Sigmoid colon (tissue), 7 donors: ENCODE results near the gene CTAG1B. TPM values are rescaled to one million over a fixed set of nuclear protein-coding genes. Genes with fewer than 3 reads are reported as not detected.
"Not testable (repeated sequence)": the region's sequence is repeated elsewhere in the genome, so short reads cannot be mapped to it uniquely, and the experiment has no call there.

ENCODE experiments used
- DNase-seq: peaks from one replicate; pipeline ENCODE4 v3.0.0-alpha.2; 2019
- H3K27ac ChIP-seq, 4 donors: fragments of 200-600 bp; sonication (generic); one replicate each; pipeline ENCODE4 v1.5.1; 2016 to 2019; ENCODE audit warnings: mild to moderate bottlenecking in 1 of 4
- H3K27me3 ChIP-seq, 3 donors: fragments of 200-600 bp; sonication (generic); one replicate each; pipeline ENCODE4 v1.5.1; 2019; ENCODE audit warnings: mild to moderate bottlenecking in 1 of 3
- H3K36me3 ChIP-seq, 4 donors: fragments of 200-600 bp; sonication (generic); one replicate each; pipeline ENCODE4 v1.5.1; 2016 to 2019
- H3K4me1 ChIP-seq, 4 donors: fragments of 200-600 bp; sonication (generic); one replicate each; pipeline ENCODE4 v1.5.1; 2017 to 2019
- H3K4me3 ChIP-seq, 4 donors: fragments of 200-600 bp; sonication (generic); one replicate each; pipeline ENCODE4 v1.5.1; 2017 to 2019; ENCODE audit warnings: mild to moderate bottlenecking in 2 of 4, moderate library complexity in 1 of 4
- H3K9me3 ChIP-seq, 4 donors: fragments of 200-600 bp in 3 of 4; sonication (generic) in 3 of 4; one replicate each; pipeline versions ENCODE4 v1.5.1 to v1.6.1; 2013 to 2019
- WGBS, 2 donors: extraction: QIAGEN DNeasy Blood & Tissue Kit; methylation state at CpG; one replicate each; pipeline ENCODE4 v1.1.7; 2013; 5-methylcytosine and 5-hydroxymethylcytosine counted together
- intact Hi-C: fragments of 100-400 bp; cut with DNase I; formaldehyde crosslinking; loops from one replicate; pipeline ENCODE4 v1.15.1; 2023
- polyA plus RNA-seq, 3 donors: library from polyadenylated mRNA; stranded (reverse); fragments of 200-250 nt; gene quantifications; one replicate each; pipeline ENCODE4 v1.2.3, GENCODE V29; 2013
- small RNA-seq, 3 donors: library from RNA; depleted of rRNA; stranded (forward); fragments of <200 nt; gene quantifications; one replicate each; pipeline ENCODE3, GENCODE V24; 2016
- total RNA-seq, 4 donors: library from RNA; depleted of rRNA; stranded (reverse); fragments of >200 nt; gene quantifications; one replicate each; pipeline ENCODE4 v1.1.0, GENCODE V29; 2016
- donor health status: healthy with polysubstance abuse.
- donor health status: Bipolar disorder and iron deficiency.
- donor health status: healthy.

Gene CTAG1B
- total and polyA plus RNA-seq, 7 donors, result not detected

- H3K4me3 ChIP-seq, H3K27me3 ChIP-seq, H3K4me1 ChIP-seq, H3K36me3 ChIP-seq, H3K9me3 ChIP-seq, DNase-seq, intact Hi-C loops, H3K27ac ChIP-seq: not testable (repeated sequence)
- no CpG with 5 or more reads among the region's 5 CpGs for WGBS, 2 donors
These were observed 44.0 kb downstream of the CTAG1B start for GRCh38 chrX:154575076-154575475.

DNA sequence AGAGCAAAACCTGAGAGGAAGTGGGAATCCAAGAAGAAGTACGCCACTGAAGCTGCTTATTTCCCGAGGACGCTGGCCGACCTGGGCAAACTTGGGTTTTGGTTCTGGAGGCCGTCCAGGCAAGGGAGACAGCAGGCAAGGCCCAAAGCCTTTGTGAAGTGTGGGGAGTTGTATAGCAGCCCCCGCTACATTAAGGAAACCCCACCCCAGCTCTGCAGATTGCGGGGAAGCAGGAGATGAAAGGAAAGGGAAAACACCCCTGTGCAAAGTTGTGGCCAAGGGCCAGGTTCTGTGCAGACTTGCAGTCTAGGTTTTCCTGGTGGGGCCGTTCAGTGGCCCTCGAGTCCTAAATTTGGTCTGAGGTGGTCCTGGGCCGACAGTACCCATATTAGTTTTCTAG is 46.0 kb downstream of the CTAG1B start:
- H3K9me3 ChIP-seq, H3K27me3 ChIP-seq, H3K4me1 ChIP-seq, intact Hi-C loops, H3K4me3 ChIP-seq, DNase-seq, H3K27ac ChIP-seq, H3K36me3 ChIP-seq: not testable (repeated sequence)
- WGBS, 2 donors, result no CpG with 5 or more reads among the region's 10 CpGs

GRCh38 chrX:154570361-154570760 is 48.7 kb downstream of the CTAG1B start:
- H3K9me3 ChIP-seq, intact Hi-C loops, H3K36me3 ChIP-seq, H3K27ac ChIP-seq, DNase-seq, H3K4me1 ChIP-seq, H3K27me3 ChIP-seq, H3K4me3 ChIP-seq: not testable (repeated sequence)
- WGBS, 2 donors, result no CpG with 5 or more reads among the region's 11 CpGs

Small RNA genes within 50 kb of the gene (small RNA-seq; reads per million reads assigned to genes)
- gene AC244090.1, result 0 reads per million in 3 donors
- 0 reads per million in 3 donors for gene AC244107.2

Other genes with a start within 250 kb of the CTAG1B start
- 1,000 to 10,000 TPM; 2,494 to 9,435 (median 5,341) TPM for gene FLNA, start 244.6 kb downstream of the CTAG1B start, total RNA-seq
- gene FLNA, start 244.6 kb downstream of the CTAG1B start, polyA plus RNA-seq, result 100 to 1,000 TPM in 1 of 3 donors, 10 to 100 TPM in 2; 27.0 to 442 (median 42.0) TPM
- gene EMD, start 240.0 kb downstream of the CTAG1B start, total RNA-seq, result 10 to 100 TPM; 44.3 to 66.8 (median 48.6) TPM
- 10 to 100 TPM; 40.7 to 87.9 (median 42.6) TPM for gene EMD, start 240.0 kb downstream of the CTAG1B start, polyA plus RNA-seq
- 1,000 to 10,000 TPM; 3,138 to 8,651 (median 6,770) TPM for gene RPL10, start 220.9 kb downstream of the CTAG1B start, total RNA-seq
- gene RPL10, start 220.9 kb downstream of the CTAG1B start, polyA plus RNA-seq, result 1,000 to 10,000 TPM; 4,760 to 8,094 (median 5,003) TPM
- gene DNASE1L1, start 210.0 kb downstream of the CTAG1B start, total RNA-seq, result 10 to 100 TPM; 10.9 to 21.8 (median 16.6) TPM
- 10 to 100 TPM; 15.5 to 25.7 (median 17.4) TPM for gene DNASE1L1, start 210.0 kb downstream of the CTAG1B start, polyA plus RNA-seq
- gene TAFAZZIN, start 207.7 kb downstream of the CTAG1B start, total RNA-seq, result 10 to 100 TPM; 35.7 to 58.2 (median 36.6) TPM
- 10 to 100 TPM in 1 of 3 donors, 1 to 10 TPM in 2; 8.4 to 48.0 (median 9.2) TPM for gene TAFAZZIN, start 207.7 kb downstream of the CTAG1B start, polyA plus RNA-seq
- 10 to 100 TPM; 16.5 to 54.6 (median 27.0) TPM for gene ATP6AP1, start 190.6 kb downstream of the CTAG1B start, total RNA-seq
- 10 to 100 TPM; 18.6 to 87.7 (median 39.1) TPM for gene ATP6AP1, start 190.6 kb downstream of the CTAG1B start, polyA plus RNA-seq
- gene GDI1, start 182.1 kb downstream of the CTAG1B start, total RNA-seq, result 100 to 1,000 TPM in 1 of 4 donors, 10 to 100 TPM in 3; 71.7 to 101 (median 86.1) TPM
- gene GDI1, start 182.1 kb downstream of the CTAG1B start, polyA plus RNA-seq, result 10 to 100 TPM; 50.9 to 75.4 (median 51.1) TPM
- gene FAM50A, start 175.1 kb downstream of the CTAG1B start, total RNA-seq, result 10 to 100 TPM; 40.5 to 78.1 (median 48.7) TPM
- 10 to 100 TPM; 61.9 to 85.1 (median 85.1) TPM for gene FAM50A, start 175.1 kb downstream of the CTAG1B start, polyA plus RNA-seq
- 10 to 100 TPM in 1 of 4 donors, 1 to 10 TPM in 3; 3.1 to 12.7 (median 5.9) TPM for gene PLXNA3, start 161.0 kb downstream of the CTAG1B start, total RNA-seq
- 10 to 100 TPM in 1 of 3 donors, 1 to 10 TPM in 2; 4.2 to 22.9 (median 8.6) TPM for gene PLXNA3, start 161.0 kb downstream of the CTAG1B start, polyA plus RNA-seq
- 10 to 100 TPM; 15.5 to 32.7 (median 22.4) TPM for gene LAGE3, start 140.0 kb downstream of the CTAG1B start, total RNA-seq
- 10 to 100 TPM; 12.7 to 25.4 (median 21.6) TPM for gene LAGE3, start 140.0 kb downstream of the CTAG1B start, polyA plus RNA-seq
- 10 to 100 TPM; 31.6 to 51.0 (median 44.1) TPM for gene UBL4A, start 132.7 kb downstream of the CTAG1B start, total RNA-seq
- gene UBL4A, start 132.7 kb downstream of the CTAG1B start, polyA plus RNA-seq, result 10 to 100 TPM; 36.5 to 44.4 (median 36.5) TPM
- gene SLC10A3, start 128.7 kb downstream of the CTAG1B start, total RNA-seq, result 10 to 100 TPM; 17.5 to 28.8 (median 20.7) TPM
- 10 to 100 TPM; 12.9 to 22.6 (median 18.0) TPM for gene SLC10A3, start 128.7 kb downstream of the CTAG1B start, polyA plus RNA-seq
- 10 to 100 TPM; 30.7 to 49.0 (median 40.6) TPM for gene FAM3A, start 103.0 kb downstream of the CTAG1B start, total RNA-seq
- gene FAM3A, start 103.0 kb downstream of the CTAG1B start, polyA plus RNA-seq, result 10 to 100 TPM; 49.7 to 64.9 (median 57.1) TPM
- 10 to 100 TPM; 15.0 to 32.1 (median 19.8) TPM for gene G6PD, start 72.4 kb downstream of the CTAG1B start, total RNA-seq
- gene G6PD, start 72.4 kb downstream of the CTAG1B start, polyA plus RNA-seq, result 10 to 100 TPM in 2 of 3 donors, 1 to 10 TPM in 1; 9.0 to 34.6 (median 17.8) TPM
- 10 to 100 TPM in 3 of 4 donors, 1 to 10 TPM in 1; 9.2 to 27.4 (median 13.3) TPM for gene IKBKG, start 71.7 kb downstream of the CTAG1B start, total RNA-seq
- 10 to 100 TPM; 13.2 to 28.9 (median 17.8) TPM for gene IKBKG, start 71.7 kb downstream of the CTAG1B start, polyA plus RNA-seq
- under 1 TPM in 1 of 4 donors, not detected in 3; 0.54 TPM for gene CTAG1A, start 34.1 kb downstream of the CTAG1B start, total RNA-seq
- not detected for gene CTAG1A, start 34.1 kb downstream of the CTAG1B start, polyA plus RNA-seq
- not detected for gene CTAG2, start 34.3 kb upstream of the CTAG1B start, total RNA-seq
- 1 to 10 TPM in 1 of 3 donors, not detected in 2; 3.0 TPM for gene CTAG2, start 34.3 kb upstream of the CTAG1B start, polyA plus RNA-seq
- 1 to 10 TPM; 2.0 to 5.5 (median 4.1) TPM for gene GAB3, start 131.8 kb upstream of the CTAG1B start, total RNA-seq
- 1 to 10 TPM in 1 of 3 donors, under 1 TPM in 2; 0.46 to 2.5 (median 0.60) TPM for gene GAB3, start 131.8 kb upstream of the CTAG1B start, polyA plus RNA-seq
- gene DKC1, start 143.6 kb upstream of the CTAG1B start, total RNA-seq, result 10 to 100 TPM; 18.2 to 38.8 (median 19.2) TPM
- 10 to 100 TPM; 19.7 to 47.5 (median 24.0) TPM for gene DKC1, start 143.6 kb upstream of the CTAG1B start, polyA plus RNA-seq
- 10 to 100 TPM; 24.6 to 36.7 (median 28.2) TPM for gene MPP1, start 186.2 kb upstream of the CTAG1B start, total RNA-seq
- gene MPP1, start 186.2 kb upstream of the CTAG1B start, polyA plus RNA-seq, result 10 to 100 TPM; 16.4 to 30.3 (median 22.2) TPM
- 1 to 10 TPM in 1 of 4 donors, not detected in 3; 2.3 TPM for gene SMIM9, start 215.4 kb upstream of the CTAG1B start, total RNA-seq
- gene SMIM9, start 215.4 kb upstream of the CTAG1B start, polyA plus RNA-seq, result not detected